GM19397 (cell line): ENCODE data around the gene MPP1.

ENCODE experiments used
- ATAC-seq: cut with Tn5 transposase; IDR thresholded peaks from one replicate; pipeline ENCODE4 v1.9.1; 2021; ENCODE audit warnings: mild to moderate bottlenecking, moderate library complexity; ENCODE audit not compliant: unreplicated experiment

MPP1 gene

GRCh38 chrX:154813801-154814200 is 8.5 kb upstream of the MPP1 start:
- no peak for ATAC-seq

DNA sequence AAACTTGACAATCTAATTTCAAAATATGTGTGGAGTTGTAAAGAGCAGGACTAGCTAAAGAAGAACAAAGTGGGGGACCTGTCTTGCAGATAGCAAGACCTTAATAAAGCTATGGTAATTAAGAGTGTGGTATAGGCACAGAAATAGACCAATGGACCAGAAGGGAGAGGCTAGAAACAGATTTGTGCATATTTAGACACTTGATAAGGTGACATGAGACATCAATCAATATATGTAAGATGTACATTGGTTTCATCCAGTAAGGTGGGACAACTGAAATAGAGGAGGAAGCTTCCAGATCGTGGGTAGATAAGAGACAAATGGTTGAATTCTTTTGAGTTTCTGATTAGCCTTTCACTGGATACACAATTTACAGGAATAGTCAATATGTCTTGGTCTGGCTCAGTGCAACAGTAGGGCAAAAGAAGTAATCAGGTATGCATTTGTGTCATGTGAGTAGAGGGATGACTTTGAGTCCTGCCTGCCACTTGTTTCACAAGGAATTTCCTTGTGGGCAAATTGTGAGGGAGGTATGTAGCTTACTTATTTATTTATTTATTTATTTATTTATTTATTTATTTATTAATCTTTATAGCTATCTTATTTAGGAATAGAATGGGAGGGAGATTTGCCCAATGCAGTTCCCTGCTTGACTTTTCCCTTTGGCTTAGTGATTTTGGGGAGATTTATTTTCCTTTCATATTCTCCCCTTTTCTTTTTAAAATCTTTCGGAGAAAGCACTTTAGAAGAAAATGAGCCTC is 7.2 kb upstream of the MPP1 start:
- no peak for ATAC-seq

GRCh38 chrX:154809939-154810665 is 4.8 kb upstream of the MPP1 start:
- no peak for ATAC-seq

DNA sequence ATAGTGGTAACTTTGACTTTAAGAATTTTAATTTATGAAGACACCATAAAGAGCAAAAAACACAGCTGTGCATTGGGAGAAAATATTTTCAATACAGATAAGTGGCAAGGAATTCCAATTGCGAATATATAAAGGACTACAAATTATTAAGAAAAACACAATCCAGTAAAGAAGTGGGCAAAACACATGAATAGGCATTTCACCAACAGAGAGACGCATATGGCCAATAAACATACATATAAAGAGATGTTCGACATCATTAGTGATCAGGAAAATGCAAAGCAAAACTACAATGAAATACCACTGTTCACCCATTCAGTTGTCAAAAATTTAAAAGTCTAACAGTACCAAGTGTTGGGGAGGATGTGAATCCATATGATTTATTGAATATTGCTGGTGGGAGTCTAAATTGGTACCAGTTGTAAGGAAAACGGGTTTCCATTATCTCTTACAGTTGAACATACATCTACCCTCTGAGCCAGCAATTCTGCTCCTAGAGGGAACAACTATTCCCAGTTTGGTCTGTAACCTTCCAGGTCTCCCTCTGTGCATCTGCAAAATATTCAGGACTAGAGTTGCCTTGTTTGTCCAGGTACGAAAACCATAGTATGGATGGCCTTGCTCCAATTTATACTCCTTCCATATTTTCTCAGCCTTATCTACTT is 1.7 kb upstream of the MPP1 start:
- no peak for ATAC-seq

- no peak for ATAC-seq
Measured at GRCh38 chrX:154805696-154806091, 409 bp upstream of the MPP1 start.

- ATAC-seq: no peak
Measured at GRCh38 chrX:154804261-154804956, 876 bp downstream of the MPP1 start.

DNA sequence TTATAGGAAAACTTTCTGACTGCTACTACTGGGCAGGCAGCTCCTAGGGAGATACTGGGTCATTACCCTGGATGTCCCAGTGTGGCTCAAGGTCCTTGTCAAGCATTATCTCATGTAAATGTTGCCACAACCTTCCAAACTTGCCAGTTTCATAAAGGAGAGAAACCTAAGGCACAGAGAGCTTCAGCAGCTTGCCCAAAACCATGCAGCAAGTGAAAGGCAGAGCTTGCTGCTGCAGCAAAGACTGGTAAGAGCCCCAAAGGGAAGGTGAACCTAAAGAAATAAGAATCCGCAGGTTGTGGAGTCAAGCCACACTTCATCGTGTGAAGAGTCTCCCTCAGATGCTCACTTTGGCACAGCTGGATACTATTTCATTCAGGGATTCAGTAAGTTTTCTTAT is 2.3 kb downstream of the MPP1 start:
- no peak for ATAC-seq

DNA sequence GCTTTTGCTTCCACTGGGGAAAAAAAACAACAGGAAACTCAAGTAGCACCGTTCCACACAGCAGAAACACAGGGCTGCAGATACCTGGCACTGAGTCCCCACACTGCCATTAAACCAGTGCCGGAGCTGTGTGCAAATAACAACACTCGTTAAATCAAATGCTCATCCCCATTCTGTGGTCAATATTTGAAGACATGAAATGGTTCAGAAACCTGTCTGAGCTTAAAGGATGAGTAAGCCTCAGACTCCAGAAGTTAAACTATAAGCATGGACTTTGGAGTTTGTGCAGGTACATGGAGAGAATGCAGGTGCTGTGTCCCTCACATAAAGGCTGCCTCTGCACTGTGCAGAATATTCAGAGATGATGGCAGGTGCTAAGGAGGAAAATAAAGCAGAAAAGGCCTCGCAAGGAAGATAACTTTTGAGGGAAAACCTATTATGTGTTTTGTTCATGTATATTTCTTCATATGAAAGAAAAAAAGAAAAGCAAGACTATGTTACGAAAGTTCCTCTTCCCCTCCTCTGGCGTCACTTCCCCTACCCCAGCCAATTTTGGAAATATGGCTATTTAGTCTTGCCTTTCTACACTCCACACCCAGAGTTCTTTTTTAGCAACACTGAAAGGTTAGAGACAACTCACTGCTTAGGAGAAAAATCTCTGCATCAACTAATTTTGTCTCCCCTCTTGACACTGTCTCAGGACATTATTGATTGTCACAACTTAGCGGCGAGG is 4.6 kb downstream of the MPP1 start:
- no peak for ATAC-seq

DNA sequence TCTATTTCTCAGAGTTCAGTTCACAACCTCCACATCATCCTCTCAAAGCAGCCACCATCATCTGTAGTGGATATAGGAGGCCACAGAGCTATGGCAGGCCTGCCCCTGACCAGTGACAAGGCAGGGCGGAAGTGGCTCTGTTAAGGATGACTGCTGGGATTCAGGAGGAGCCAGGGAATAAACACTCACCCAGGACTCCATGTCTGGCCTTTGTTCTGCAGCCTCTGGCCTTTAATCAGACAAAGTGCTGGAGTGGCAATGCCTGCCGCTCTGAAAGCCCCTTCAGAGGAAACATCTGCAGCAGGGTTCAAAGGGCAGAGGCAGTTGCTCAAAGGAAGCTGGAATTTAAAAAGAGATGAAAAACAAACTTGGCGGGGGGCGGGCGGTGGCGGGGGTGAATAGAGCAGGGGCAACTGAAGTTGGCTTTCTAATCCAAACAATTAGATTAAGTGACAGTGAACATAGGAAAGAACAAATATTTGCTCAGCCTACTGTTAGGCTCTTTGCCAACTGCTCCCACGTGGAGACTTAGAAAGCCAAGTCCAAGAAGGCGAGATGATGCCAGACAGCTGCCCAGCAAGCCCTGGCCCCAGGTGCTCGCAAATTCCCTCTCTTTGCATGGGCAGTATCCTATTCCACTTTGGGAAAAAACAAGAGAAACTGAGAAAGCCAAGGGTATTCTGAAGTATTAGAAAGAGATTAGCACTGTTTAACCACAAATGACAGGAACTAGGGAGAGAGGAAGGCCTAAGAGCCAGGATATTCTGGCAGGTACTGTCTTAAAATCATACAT is 5.5 kb downstream of the MPP1 start:
- no peak for ATAC-seq

- ATAC-seq: no peak
Measured at GRCh38 chrX:154797006-154797405, 8.3 kb downstream of the MPP1 start.

- ATAC-seq: no peak
Measured at GRCh38 chrX:154795016-154795415, 10.3 kb downstream of the MPP1 start.

DNA sequence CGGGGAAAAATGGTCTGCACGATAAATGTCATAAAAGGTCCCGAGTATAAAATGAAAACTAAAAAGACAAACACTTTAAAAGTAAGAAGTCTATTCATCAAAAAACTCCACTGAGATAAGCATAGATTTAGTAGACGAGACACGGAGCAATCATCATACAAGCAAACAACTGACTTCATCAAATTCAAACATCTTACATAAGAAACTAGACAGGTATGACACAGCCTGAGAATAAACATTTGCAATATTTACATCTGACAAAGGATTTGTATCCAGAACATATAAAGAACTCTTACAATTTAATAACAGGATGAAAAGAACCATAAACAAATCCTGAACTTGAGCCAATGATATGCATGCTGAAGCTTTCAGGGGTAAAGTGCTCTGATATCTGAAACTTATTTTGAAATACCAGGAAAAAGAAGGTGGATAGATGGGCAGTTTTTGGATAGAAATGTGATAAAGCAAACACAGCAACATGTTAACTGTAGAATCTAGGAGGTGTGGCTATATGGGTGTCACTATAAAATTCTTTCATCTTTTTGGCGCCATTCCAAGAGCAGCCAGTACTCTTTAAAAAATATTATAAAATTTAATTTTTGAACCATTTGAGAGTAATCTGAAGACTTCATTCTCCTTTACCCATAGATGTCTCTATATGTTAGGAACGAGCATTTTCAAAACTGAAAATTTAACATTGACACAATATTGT is 12.0 kb downstream of the MPP1 start:
- no peak for ATAC-seq

- no peak for ATAC-seq
Measured at GRCh38 chrX:154791939-154792338, 13.3 kb downstream of the MPP1 start.

- ATAC-seq: no peak
Measured at GRCh38 chrX:154791467-154791866, 13.8 kb downstream of the MPP1 start.

- no peak for ATAC-seq
Measured at GRCh38 chrX:154785716-154786115, 19.6 kb downstream of the MPP1 start.

DNA sequence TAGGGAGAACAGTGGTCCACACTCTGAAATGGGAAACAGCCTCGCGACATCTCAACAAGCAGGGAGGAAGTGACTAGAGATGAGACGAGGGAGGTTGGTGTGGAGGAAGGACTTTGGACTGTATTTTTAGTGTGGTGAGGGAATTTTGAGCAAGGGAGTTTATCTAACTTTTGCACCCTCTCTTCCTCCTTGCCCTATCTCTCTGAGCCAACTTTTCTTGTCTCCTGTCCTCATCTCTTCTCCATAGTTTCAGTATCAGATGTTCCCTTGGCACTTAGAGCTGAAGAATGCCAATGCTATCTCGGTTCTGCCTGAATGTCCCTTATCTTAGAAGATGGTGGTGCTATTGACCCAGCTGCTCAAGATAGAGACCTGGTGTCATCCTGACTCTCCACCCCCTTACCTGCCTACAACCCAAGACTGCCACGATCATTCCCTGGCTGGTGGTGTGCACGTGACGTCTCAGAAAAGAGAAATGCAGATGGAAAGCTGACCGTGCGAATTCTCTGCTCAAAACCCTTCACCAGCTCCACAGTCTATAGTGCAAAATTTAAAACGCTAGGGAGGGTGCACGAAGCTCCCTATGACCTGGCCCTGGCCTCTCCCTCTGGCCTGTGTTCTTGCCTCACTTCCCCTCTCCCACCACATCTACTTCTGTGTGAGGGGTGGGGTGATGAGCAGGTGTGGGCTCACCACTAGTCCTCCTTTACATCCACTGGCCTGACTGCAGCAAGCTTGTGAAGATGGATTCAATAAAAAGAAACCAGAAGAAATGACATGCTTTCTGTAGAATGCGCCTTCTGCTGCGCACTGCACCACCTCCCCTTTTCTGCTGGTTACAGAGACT is 20.9 kb downstream of the MPP1 start:
- no peak for ATAC-seq

DNA sequence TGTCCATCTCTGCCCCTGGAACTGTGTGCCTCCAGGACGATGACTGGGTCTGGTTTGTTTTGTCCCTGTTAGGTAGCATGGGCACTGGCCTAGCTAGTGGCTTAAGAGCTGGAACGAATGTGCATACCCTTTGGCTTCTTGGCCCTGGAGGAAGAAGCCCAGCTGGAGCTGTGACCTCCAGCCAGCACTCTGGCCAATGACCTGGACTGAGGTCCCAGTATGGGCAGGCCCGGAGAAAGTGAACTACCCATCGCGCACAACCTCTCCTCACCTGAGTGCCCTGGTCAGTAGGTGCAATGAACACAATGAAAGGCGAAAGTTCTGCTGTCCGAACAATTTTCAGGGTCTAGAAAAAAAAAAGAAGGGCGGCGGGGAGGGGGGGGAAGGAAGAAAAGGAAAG is 24.3 kb downstream of the MPP1 start:
- ATAC-seq: no peak

DNA sequence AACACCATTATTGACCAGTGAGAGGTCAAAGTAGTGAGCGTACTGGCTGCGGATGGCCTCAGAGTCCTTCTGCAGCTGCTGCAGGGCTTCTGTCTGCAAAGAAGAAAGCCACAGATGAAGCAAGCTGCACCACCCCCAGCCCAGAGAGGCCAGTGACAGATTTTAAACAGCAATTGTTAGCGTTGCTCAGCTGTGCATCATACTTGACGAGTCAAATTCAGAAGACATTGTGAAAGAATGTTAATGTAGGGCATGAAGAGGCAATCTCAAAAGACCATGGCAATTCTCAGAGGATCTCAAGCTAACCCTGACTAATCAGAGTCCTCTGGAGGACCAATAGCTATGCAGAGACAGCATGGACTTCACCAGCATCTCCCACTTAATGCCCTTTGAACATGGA is 26.0 kb downstream of the MPP1 start:
- ATAC-seq: no peak
